ENCODE data around the gene STAB2. TPM values are rescaled to one million over a fixed set of nuclear protein-coding genes. Genes with fewer than 3 reads are reported as not detected.

Gene STAB2
- total RNA-seq, 2 donors from 2014 or later = not detected

- no peak overlapping the region for H3K27ac ChIP-seq (ENCODE audit: low read depth, low read length)
- no peaks in the 10 kb centered on the region for H3K4me1 Mint-ChIP-seq
- H3K27me3 Mint-ChIP-seq (ENCODE audit: insufficient read depth) = no peaks in the 10 kb centered on the region
- H3K9me3 ChIP-seq (ENCODE audit: control insufficient read depth, low read length) = no peaks in the 10 kb centered on the region
- H3K9ac ChIP-seq (ENCODE audit: extremely low read depth, low read length, poor library complexity, severe bottlenecking) = no peak overlapping the region
- H3K4me1 ChIP-seq (ENCODE audit: control insufficient read depth, insufficient read depth, low read length) = no peaks in the 10 kb centered on the region
- no peak overlapping the region for H3K4me3 Mint-ChIP-seq
- no peaks in the 10 kb centered on the region for H3K36me3 ChIP-seq (ENCODE audit: control insufficient read depth, insufficient read depth, low read length)
- no peaks in the 10 kb centered on the region for H3K36me3 Mint-ChIP-seq (ENCODE audit: low read depth)
- DNase-seq = no peak
- H3K27ac Mint-ChIP-seq = no peak overlapping the region
- no peak overlapping the region for H3K4me3 ChIP-seq (ENCODE audit: low read length)
- WGBS, 2 experiments (ENCODE audit: insufficient coverage in 1 of 2, insufficient read length in 1 of 2) = 88 to 100% methylated on average over 1 of the region's 1 CpG
- H3K27me3 ChIP-seq (ENCODE audit: control insufficient read depth, insufficient read depth, low read length, poor library complexity, severe bottlenecking) = no peaks in the 10 kb centered on the region
- no peak for TF ChIP-seq CTCF (conservative IDR thresholded peaks at IDR 0.05)
- no peaks in the 10 kb centered on the region for H3K9me3 Mint-ChIP-seq
Observed at GRCh38 chr12:103710544-103710943, 123.5 kb downstream of the STAB2 start.

GRCh38 chr12:103712216-103712615, 125.1 kb downstream of the STAB2 start:
- Mint-ChIP-seq H3K4me1 (no peaks in the 10 kb centered on the region), H3K9me3 (no peaks in the 10 kb centered on the region), H3K27ac (no peak overlapping the region), H3K36me3 (ENCODE audit: low read depth) (no peaks in the 10 kb centered on the region), H3K4me3 (no peak overlapping the region), H3K27me3 (ENCODE audit: insufficient read depth) (no peaks in the 10 kb centered on the region)
- no peaks in the 10 kb centered on the region for H3K9me3 ChIP-seq (ENCODE audit: control insufficient read depth, low read length)
- no peak overlapping the region for H3K27ac ChIP-seq (ENCODE audit: low read depth, low read length)
- no peak for DNase-seq
- WGBS, 2 experiments (ENCODE audit: insufficient coverage in 1 of 2, insufficient read length in 1 of 2) = 97 to 100% methylated on average over 2 of the region's 2 CpGs
- H3K27me3 ChIP-seq (ENCODE audit: control insufficient read depth, insufficient read depth, low read length, poor library complexity, severe bottlenecking) = no peaks in the 10 kb centered on the region
- H3K36me3 ChIP-seq (ENCODE audit: control insufficient read depth, insufficient read depth, low read length) = no peaks in the 10 kb centered on the region
- H3K4me3 ChIP-seq (ENCODE audit: low read length) = no peak overlapping the region
- H3K9ac ChIP-seq (ENCODE audit: extremely low read depth, low read length, poor library complexity, severe bottlenecking) = no peak overlapping the region
- H3K4me1 ChIP-seq (ENCODE audit: control insufficient read depth, insufficient read depth, low read length) = no peaks in the 10 kb centered on the region
- no peak for TF ChIP-seq CTCF (conservative IDR thresholded peaks at IDR 0.05)

GRCh38 chr12:103715494-103715893, 128.4 kb downstream of the STAB2 start:
- H3K27me3 Mint-ChIP-seq (ENCODE audit: insufficient read depth) = peaks cover 2% of the 10 kb centered on the region
- 84 to 94% methylated on average over 4 of the region's 4 CpGs for WGBS, 2 experiments (ENCODE audit: insufficient coverage in 1 of 2, insufficient read length in 1 of 2)
- no peaks in the 10 kb centered on the region for H3K9me3 Mint-ChIP-seq
- Histone ChIP-seq H3K4me3 (ENCODE audit: low read length) (no peak overlapping the region), H3K36me3 (ENCODE audit: control insufficient read depth, insufficient read depth, low read length) (no peaks in the 10 kb centered on the region), H3K27me3 (ENCODE audit: control insufficient read depth, insufficient read depth, low read length, poor library complexity, severe bottlenecking) (no peaks in the 10 kb centered on the region), H3K4me1 (ENCODE audit: control insufficient read depth, insufficient read depth, low read length) (no peaks in the 10 kb centered on the region), H3K27ac (ENCODE audit: low read depth, low read length) (no peak overlapping the region), H3K9me3 (ENCODE audit: control insufficient read depth, low read length) (no peaks in the 10 kb centered on the region), H3K9ac (ENCODE audit: extremely low read depth, low read length, poor library complexity, severe bottlenecking) (no peak overlapping the region)
- H3K4me3 Mint-ChIP-seq = no peak overlapping the region
- no peak overlapping the region for H3K27ac Mint-ChIP-seq
- peaks cover 2% of the 10 kb centered on the region for H3K4me1 Mint-ChIP-seq
- TF ChIP-seq CTCF (conservative IDR thresholded peaks at IDR 0.05) = no peak
- DNase-seq = no peak
- no peaks in the 10 kb centered on the region for H3K36me3 Mint-ChIP-seq (ENCODE audit: low read depth)

Data from endodermal cell (in vitro differentiated cells).